Activated CD4-positive, alpha-beta T cell treated with anti-CD3 and anti-CD28 coated beads, Interleukin-2, amount 50 U/mL, for 4 hours (primary cell): Measurements from ENCODE around the gene POLQ.
"Not testable (repeated sequence)": the region's sequence is repeated elsewhere in the genome, so short reads cannot be mapped to it uniquely, and the experiment has no call there.

ENCODE experiments used
- DNase-seq, 2 experiments: peaks; one replicate each; pipeline ENCODE4 v3.0.0-alpha.2; 2020

Gene POLQ

GRCh38 chr3:121545574-121546455, at the start of gene POLQ:
POLQ (minus strand) TSS chr3:121545988; CDS start chr3:121545877, 111 bp downstream.
- peak; percentile 81 to 83 for DNase-seq

GRCh38 chr3:121594850-121595249, 49.1 kb upstream of the POLQ start:
- DNase-seq: no peak

GRCh38 chr3:121593806-121594205, 48.0 kb upstream of the POLQ start:
- not testable (repeated sequence) for DNase-seq

GRCh38 chr3:121592856-121593702, 47.3 kb upstream of the POLQ start, which contains the start of gene FBXO40:
FBXO40 (plus strand) TSS chr3:121593379; CDS start chr3:121620576, 27,197 bp downstream.
- DNase-seq: no peak

GRCh38 chr3:121584418-121584817, 38.6 kb upstream of the POLQ start:
- DNase-seq: no peak

- DNase-seq: no peak
These were observed 35.9 kb upstream of the POLQ start for GRCh38 chr3:121581691-121582090.

GRCh38 chr3:121574449-121574848, 28.7 kb upstream of the POLQ start:
- no peak for DNase-seq

- no peak for DNase-seq
These were observed 21.9 kb upstream of the POLQ start, which contains the start of gene ARGFX for GRCh38 chr3:121567649-121568048. ARGFX (plus strand) TSS chr3:121567949; CDS start chr3:121570714, 2,765 bp downstream.

GRCh38 chr3:121566773-121567172, 21.0 kb upstream of the POLQ start:
- DNase-seq: no peak

GRCh38 chr3:121562148-121562547, 16.4 kb upstream of the POLQ start:
- no peak for DNase-seq

- no peak for DNase-seq
These were observed 11.7 kb upstream of the POLQ start for GRCh38 chr3:121557426-121557934.

GRCh38 chr3:121552797-121553196, 7.0 kb upstream of the POLQ start:
- no peak for DNase-seq

- DNase-seq: no peak
These were observed 6.6 kb upstream of the POLQ start for GRCh38 chr3:121552379-121552778.

GRCh38 chr3:121545049-121545573, 677 bp downstream of the POLQ start:
- no peak for DNase-seq

- no peak for DNase-seq
These were observed 2.9 kb downstream of the POLQ start for GRCh38 chr3:121542924-121543323.

- DNase-seq: no peak
These were observed 14.5 kb downstream of the POLQ start for GRCh38 chr3:121531269-121531668.

- DNase-seq: no peak
These were observed 16.5 kb downstream of the POLQ start for GRCh38 chr3:121529308-121529707.

- no peak for DNase-seq
These were observed 25.3 kb downstream of the POLQ start for GRCh38 chr3:121520510-121520909.

GRCh38 chr3:121517953-121518655, 27.7 kb downstream of the POLQ start:
- DNase-seq: no peak

GRCh38 chr3:121515862-121516261, 29.9 kb downstream of the POLQ start:
- no peak for DNase-seq

- no peak for DNase-seq
These were observed 30.5 kb downstream of the POLQ start for GRCh38 chr3:121515313-121515712.

GRCh38 chr3:121514496-121514895, 31.3 kb downstream of the POLQ start:
- DNase-seq: no peak
